MCF 10A (cell line): ENCODE results near the gene ATP11B. TPM values are rescaled to one million over a fixed set of nuclear protein-coding genes. Genes with fewer than 3 reads are reported as not detected.
"Not testable (repeated sequence)": the region's sequence is repeated elsewhere in the genome, so short reads cannot be mapped to it uniquely, and the experiment has no call there.

Experiments used
- BruUV-seq: library from RNA; stranded (reverse); fragments of 400-500 nt; replicated peaks from 2 replicates; lab custom pipeline; 2021; lab: Mats Ljungman, UMichigan
- CTCF ChIA-PET: fragments of 300-600 bp; sonication (Branson Sonifier 250); formaldehyde crosslinking; extraction: SDS; loops from one replicate; lab custom pipeline; 2021; ENCODE audit warnings: antibody characterized with exemption, inconsistent platforms; lab: Yijun Ruan, JAX
- POLR2A ChIA-PET: fragments of 300-600, 350-650 bp; sonication (Branson Sonifier 250); formaldehyde crosslinking; extraction: SDS; loops from one replicate; lab custom pipeline; 2020; ENCODE audit warnings: antibody characterized with exemption, inconsistent platforms; lab: Yijun Ruan, JAX
- DNase-seq: peaks from one replicate; pipeline ENCODE4 v3.0.0-alpha.2; 2018; ENCODE audit not compliant: unreplicated experiment
- H3K27ac Mint-ChIP-seq: one replicate; pipeline ENCODE4 v1.8.0; 2022; ENCODE audit warnings: mild to moderate bottlenecking, low read depth, mixed read lengths; ENCODE audit not compliant: unreplicated experiment
- H3K27me3 Mint-ChIP-seq: one replicate; pipeline ENCODE4 v1.8.0; 2022; ENCODE audit warnings: mixed read lengths; ENCODE audit not compliant: insufficient read depth, unreplicated experiment
- H3K36me3 Mint-ChIP-seq: one replicate; pipeline ENCODE4 v1.8.0; 2022; ENCODE audit warnings: mild to moderate bottlenecking, moderate library complexity, mixed read lengths; ENCODE audit not compliant: insufficient read depth, unreplicated experiment
- H3K4me1 Mint-ChIP-seq: one replicate; pipeline ENCODE4 v1.8.0; 2022; ENCODE audit warnings: mixed read lengths; ENCODE audit not compliant: insufficient read depth, unreplicated experiment
- H3K4me3 Mint-ChIP-seq: one replicate; pipeline ENCODE4 v1.8.0; 2022; ENCODE audit warnings: mild to moderate bottlenecking, moderate library complexity, mixed read lengths; ENCODE audit not compliant: unreplicated experiment
- H3K9me3 Mint-ChIP-seq: one replicate; pipeline ENCODE4 v1.8.0; 2022; ENCODE audit warnings: mixed read lengths; ENCODE audit not compliant: unreplicated experiment
- intact Hi-C: fragments of 100-400 bp; cut with micrococcal nuclease; formaldehyde crosslinking; loops from 2 replicates; pipeline ENCODE4 v1.14.1; 2022
- total RNA-seq: library from RNA; stranded (reverse); gene quantifications from 2 replicates; pipeline ENCODE4 v1.2.3, GENCODE V29; 2022
- TF ChIP-seq, protein P1 (sequence below): fragments of 200-600 bp; IDR thresholded peaks from one replicate; pipeline ENCODE4 v1.8.0; 2022; ENCODE audit warnings: antibody characterized with exemption, mild to moderate bottlenecking; ENCODE audit not compliant: unreplicated experiment

The ATP11B gene
- total RNA-seq, 1 experiment from 2014 or later = 66.2 TPM

DNA sequence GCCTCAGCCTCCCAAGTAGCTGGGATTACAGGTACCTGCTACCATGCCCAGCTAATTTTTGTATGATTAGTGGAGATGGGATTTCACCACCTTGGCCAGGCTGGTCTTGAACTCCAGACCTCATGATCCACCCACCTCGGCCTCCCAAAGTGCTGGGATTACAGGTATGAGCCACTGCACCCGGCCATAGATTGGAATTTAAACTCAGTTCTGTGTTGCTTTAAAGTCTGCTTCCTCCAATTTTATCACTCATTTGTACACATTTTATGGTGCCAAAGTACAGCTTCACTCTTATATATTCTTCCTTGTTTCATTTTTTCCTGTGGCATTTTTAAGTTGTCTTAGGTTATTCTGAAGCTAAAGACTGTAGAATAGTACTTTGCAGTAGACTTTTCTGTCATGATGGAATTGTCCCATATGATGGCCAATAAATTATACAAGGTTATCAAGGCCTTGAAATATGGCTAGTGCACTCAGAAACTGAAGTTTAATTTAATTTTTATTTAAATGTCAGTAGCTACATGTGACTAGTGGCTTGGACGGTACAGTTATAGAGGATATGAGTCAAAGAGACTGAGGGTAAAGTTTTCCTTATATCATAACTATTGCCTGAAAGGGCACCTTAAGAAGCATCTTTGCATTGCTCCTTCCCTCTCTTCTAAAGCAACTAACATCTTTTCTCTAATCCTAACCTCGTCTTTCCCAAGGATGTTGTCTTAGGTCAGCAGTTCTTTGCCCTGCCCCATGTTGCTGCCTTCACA, 28.1 kb downstream of the ATP11B start:
- Mint-ChIP-seq H3K27me3 (no peaks in the 10 kb centered on the region), H3K4me3 (no peak overlapping the region), H3K27ac (no peak overlapping the region), H3K36me3 (peaks cover 8% of the 10 kb centered on the region), H3K4me1 (no peaks in the 10 kb centered on the region), H3K9me3 (no peaks in the 10 kb centered on the region)
- POLR2A ChIA-PET = interaction anchor here (0.7 to 3.5 kb wide), 3 partner anchors 27 to 38 kb away, joined by 3 to 16 read pairs (median 4); no protein-coding TSS in a partner anchor
- intact Hi-C loops = no loop called here
- CTCF ChIA-PET = interaction anchor here (0.8 to 0.9 kb wide), 2 partner anchors 16 to 28 kb away, joined by 3 read pairs; no protein-coding TSS in a partner anchor
- TF ChIP-seq, protein P1, sequence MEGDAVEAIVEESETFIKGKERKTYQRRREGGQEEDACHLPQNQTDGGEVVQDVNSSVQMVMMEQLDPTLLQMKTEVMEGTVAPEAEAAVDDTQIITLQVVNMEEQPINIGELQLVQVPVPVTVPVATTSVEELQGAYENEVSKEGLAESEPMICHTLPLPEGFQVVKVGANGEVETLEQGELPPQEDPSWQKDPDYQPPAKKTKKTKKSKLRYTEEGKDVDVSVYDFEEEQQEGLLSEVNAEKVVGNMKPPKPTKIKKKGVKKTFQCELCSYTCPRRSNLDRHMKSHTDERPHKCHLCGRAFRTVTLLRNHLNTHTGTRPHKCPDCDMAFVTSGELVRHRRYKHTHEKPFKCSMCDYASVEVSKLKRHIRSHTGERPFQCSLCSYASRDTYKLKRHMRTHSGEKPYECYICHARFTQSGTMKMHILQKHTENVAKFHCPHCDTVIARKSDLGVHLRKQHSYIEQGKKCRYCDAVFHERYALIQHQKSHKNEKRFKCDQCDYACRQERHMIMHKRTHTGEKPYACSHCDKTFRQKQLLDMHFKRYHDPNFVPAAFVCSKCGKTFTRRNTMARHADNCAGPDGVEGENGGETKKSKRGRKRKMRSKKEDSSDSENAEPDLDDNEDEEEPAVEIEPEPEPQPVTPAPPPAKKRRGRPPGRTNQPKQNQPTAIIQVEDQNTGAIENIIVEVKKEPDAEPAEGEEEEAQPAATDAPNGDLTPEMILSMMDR = no peak
- DNase-seq = no peak
- TSS peak; percentile 14 for BruUV-seq

DNA sequence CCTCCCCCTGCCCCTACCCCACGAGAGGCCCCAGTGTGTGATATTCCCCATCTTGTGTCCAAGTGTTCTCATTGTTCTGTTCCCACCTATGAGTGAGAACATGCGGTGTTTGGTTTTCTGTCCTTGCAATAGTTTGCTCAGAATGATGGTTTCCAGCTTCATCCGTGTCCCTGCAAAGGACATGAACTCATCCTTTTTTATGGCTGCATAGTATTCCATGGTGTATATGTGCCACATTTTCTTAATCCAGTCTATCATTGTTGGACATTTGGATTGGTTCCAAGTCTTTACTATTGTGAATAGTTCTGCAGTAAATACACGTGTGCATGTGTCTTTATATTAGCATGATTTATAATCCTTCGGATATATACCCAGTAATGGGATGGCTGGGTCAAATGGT, 29.0 kb downstream of the ATP11B start:
- DNase-seq, H3K4me3 Mint-ChIP-seq, CTCF ChIA-PET, BruUV-seq, H3K27me3 Mint-ChIP-seq, POLR2A ChIA-PET, H3K4me1 Mint-ChIP-seq, intact Hi-C loops, H3K27ac Mint-ChIP-seq, H3K36me3 Mint-ChIP-seq, H3K9me3 Mint-ChIP-seq: not testable (repeated sequence)

DNA sequence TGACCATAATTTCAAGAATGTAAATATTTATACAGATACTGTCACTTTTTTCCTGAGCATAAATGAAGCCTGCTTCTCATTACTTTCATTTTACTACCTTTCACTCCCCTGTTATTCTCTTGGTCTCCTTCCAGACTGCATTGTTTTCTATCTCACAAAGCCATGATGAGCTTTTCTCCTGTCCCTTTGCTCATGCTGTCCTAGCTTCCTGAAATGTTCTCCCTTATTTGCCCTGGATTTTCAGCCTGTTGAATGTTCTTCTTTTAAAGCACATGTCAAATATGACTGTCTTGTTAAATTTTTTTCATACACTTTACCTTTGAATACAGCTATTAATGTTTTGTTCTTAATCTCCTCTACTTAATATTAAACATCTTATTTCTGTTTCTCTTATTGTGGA, 31.7 kb downstream of the ATP11B start:
- CTCF ChIA-PET = interaction anchor here (0.6 to 1.2 kb wide), 4 partner anchors 29 to 112 kb away, joined by 3 to 4 read pairs (median 4); no protein-coding TSS in a partner anchor
- no peak overlapping the region for H3K27ac Mint-ChIP-seq
- H3K4me3 Mint-ChIP-seq = no peak overlapping the region
- BruUV-seq = no TSS peak
- intact Hi-C loops = no loop called here
- no peak for DNase-seq
- no peaks in the 10 kb centered on the region for H3K27me3 Mint-ChIP-seq
- POLR2A ChIA-PET = interaction anchor here (0.6 to 2.1 kb wide), 4 partner anchors 9 to 104 kb away, joined by 4 to 17 read pairs (median 5); partner anchors contain the start of gene ATP11B
- TF ChIP-seq, protein P1 = no peak
- H3K4me1 Mint-ChIP-seq = no peaks in the 10 kb centered on the region
- no peaks in the 10 kb centered on the region for H3K9me3 Mint-ChIP-seq
- peaks cover 8% of the 10 kb centered on the region for H3K36me3 Mint-ChIP-seq

DNA sequence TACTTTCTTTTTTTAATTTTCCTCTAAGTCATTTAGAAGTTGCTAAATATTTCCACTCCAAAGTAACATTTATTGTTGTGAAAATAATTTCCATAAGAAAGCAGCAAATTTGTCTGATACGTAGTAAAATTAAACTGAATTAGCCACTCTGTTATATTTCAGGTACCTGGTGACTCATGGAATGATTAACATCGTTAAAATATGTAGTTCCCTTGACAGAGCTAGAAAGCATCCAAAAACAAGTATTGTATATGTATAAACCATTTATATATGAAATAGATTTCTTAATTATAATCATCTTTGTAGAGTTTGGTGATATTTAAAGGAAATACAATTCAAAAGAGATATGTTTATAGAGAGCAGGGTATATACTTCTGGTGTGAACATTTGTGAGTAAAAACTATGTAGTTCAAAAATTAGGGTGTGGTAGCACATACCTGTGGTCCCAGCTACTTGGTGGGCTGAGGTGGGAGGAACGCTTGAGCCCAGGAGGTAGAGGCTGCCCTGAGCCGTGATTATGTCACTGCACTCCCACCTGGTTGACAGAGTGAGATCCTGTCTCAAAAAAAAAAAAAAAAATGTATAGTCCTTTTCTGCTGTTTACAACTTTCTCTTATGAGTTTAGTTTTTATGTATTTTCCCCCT, 36.6 kb downstream of the ATP11B start:
- TF ChIP-seq, protein P1 = no peak
- CTCF ChIA-PET = interaction anchor here (0.7 to 1.6 kb wide), 4 partner anchors 10 to 338 kb away, joined by 3 to 7 read pairs (median 3); no protein-coding TSS in a partner anchor
- Mint-ChIP-seq H3K27me3 (no peaks in the 10 kb centered on the region), H3K9me3 (no peaks in the 10 kb centered on the region), H3K27ac (no peak overlapping the region), H3K4me1 (no peaks in the 10 kb centered on the region), H3K4me3 (no peak overlapping the region), H3K36me3 (peaks cover 35% of the 10 kb centered on the region)
- intact Hi-C loops = no loop called here
- peak; percentile 9 for DNase-seq
- BruUV-seq = no TSS peak
- POLR2A ChIA-PET = interaction anchor here (1.0 to 4.2 kb wide), 6 partner anchors 10 to 113 kb away, joined by 3 to 33 read pairs (median 5); partner anchors contain the start of gene ATP11B
